Measurements from ENCODE around the gene TRIM62.
"Not testable (repeated sequence)": the region's sequence is repeated elsewhere in the genome, so short reads cannot be mapped to it uniquely, and the experiment has no call there.

The TRIM62 gene

DNA sequence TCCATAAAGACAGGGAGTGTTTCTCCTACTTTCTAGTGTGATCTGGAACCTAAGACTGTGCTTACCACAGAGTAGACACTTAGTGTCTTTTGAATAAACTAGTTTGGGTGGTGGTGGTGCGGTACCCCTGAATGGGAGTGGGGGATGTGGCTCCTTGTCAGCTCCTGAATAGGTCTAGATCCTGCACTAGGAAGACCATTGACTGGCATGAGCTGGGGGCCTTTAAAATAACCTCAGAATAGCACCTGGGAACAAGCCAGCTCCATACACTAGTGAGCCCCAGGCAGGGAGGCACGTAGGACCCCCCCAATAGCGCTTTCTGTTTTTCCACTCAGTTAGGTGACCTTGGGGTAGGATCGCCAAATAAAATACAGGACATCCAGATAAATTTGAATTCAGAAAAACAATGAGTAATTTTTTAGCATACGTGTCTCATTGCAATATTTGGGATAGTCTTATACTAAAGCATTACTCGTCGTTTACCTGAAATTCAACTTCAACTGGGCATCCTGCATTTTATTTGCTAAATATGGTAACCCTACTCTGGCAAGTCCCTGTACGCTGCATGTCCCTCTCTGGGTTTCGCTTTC lies 55.3 kb downstream of the TRIM62 start:
- peak overlapping the region; percentile 79 for H3K27ac ChIP-seq (ENCODE audit: low read depth, low read length)
- no peaks in the 10 kb centered on the region for H3K36me3 ChIP-seq (ENCODE audit: insufficient read depth, low read length)
- H3K27me3 ChIP-seq (ENCODE audit: control insufficient read depth in 1 of 2, insufficient read depth in 2 of 2, low read length in 2 of 2): no peaks in the 10 kb centered on the region
- no peaks in the 10 kb centered on the region for H3K9me3 ChIP-seq (ENCODE audit: low read length)
- H3K4me3 ChIP-seq (ENCODE audit: low read depth in 1 of 2, low read length in 2 of 2): peak overlapping the region; percentile 67 to 96
- peaks cover 20% of the 10 kb centered on the region for H3K4me1 ChIP-seq (ENCODE audit: insufficient read depth, low read length)
- H3K9ac ChIP-seq (ENCODE audit: low read length): peak overlapping the region; percentile 86

DNA sequence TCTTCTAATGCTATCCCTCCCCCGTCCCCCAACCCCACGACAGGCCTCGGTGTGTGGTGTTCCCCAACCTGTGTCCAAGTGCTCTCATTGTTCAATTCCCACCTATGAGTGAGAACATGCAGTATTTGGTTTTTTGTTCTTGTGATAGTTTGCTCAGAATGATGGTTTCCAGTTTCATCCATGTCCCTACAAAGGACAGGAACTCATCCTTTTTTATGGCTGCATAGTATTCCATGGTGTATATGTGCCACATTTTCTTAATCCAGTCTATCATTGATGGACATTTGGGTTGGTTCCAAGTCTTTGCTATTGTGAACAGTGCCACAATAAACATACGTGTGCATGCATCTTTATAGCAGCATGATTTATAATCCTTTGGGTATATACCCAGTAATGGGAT lies 57.2 kb downstream of the TRIM62 start:
- H3K27ac ChIP-seq (ENCODE audit: low read depth, low read length); H3K36me3 ChIP-seq (ENCODE audit: insufficient read depth, low read length); H3K9me3 ChIP-seq (ENCODE audit: low read length); H3K27me3 ChIP-seq (ENCODE audit: control insufficient read depth in 1 of 2, insufficient read depth in 2 of 2, low read length in 2 of 2); H3K4me3 ChIP-seq (ENCODE audit: low read depth in 1 of 2, low read length in 2 of 2); H3K9ac ChIP-seq (ENCODE audit: low read length): not testable (repeated sequence)
- peaks cover 20% of the 10 kb centered on the region for H3K4me1 ChIP-seq (ENCODE audit: insufficient read depth, low read length)

DNA sequence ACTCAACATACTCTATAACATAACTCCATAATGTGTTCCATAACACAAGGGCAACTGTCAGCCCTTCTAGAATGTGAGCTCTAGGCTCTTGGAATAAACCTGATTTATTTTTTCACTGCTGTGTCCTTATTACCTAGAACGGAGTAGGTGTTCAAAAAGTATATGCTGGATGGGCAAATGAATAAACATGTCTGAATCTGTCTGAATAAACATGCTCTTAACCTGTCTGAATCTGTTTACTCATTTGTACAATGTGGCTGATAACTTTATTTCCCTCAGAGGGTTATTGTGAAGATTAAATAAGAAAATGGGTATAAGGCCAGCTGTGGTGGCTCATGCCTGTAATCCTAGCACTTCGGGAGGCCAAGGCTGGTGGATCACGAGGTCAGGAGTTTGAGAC lies 58.6 kb downstream of the TRIM62 start:
- H3K4me1 ChIP-seq (ENCODE audit: insufficient read depth, low read length): peaks cover 17% of the 10 kb centered on the region
- H3K9me3 ChIP-seq (ENCODE audit: low read length): no peaks in the 10 kb centered on the region
- no peak overlapping the region for H3K4me3 ChIP-seq (ENCODE audit: low read depth in 1 of 2, low read length in 2 of 2)
- no peak overlapping the region for H3K27ac ChIP-seq (ENCODE audit: low read depth, low read length)
- no peaks in the 10 kb centered on the region for H3K36me3 ChIP-seq (ENCODE audit: insufficient read depth, low read length)
- no peaks in the 10 kb centered on the region for H3K27me3 ChIP-seq (ENCODE audit: control insufficient read depth in 1 of 2, insufficient read depth in 2 of 2, low read length in 2 of 2)
- H3K9ac ChIP-seq (ENCODE audit: low read length): no peak overlapping the region

- H3K27ac ChIP-seq (ENCODE audit: low read depth, low read length): no peak overlapping the region
Observed at GRCh38 chr1:33122483-33123178, 59.2 kb downstream of the TRIM62 start.

GRCh38 chr1:33121728-33122127 lies 60.1 kb downstream of the TRIM62 start:
- Histone ChIP-seq H3K27me3 (ENCODE audit: control insufficient read depth in 1 of 2, insufficient read depth in 2 of 2, low read length in 2 of 2) (no peaks in the 10 kb centered on the region), H3K9ac (ENCODE audit: low read length) (no peak overlapping the region), H3K36me3 (ENCODE audit: insufficient read depth, low read length) (no peaks in the 10 kb centered on the region), H3K4me3 (ENCODE audit: low read depth in 1 of 2, low read length in 2 of 2) (no peak overlapping the region), H3K9me3 (ENCODE audit: low read length) (no peaks in the 10 kb centered on the region), H3K4me1 (ENCODE audit: insufficient read depth, low read length) (peaks cover 9% of the 10 kb centered on the region), H3K27ac (ENCODE audit: low read depth, low read length) (no peak overlapping the region)

More at GRCh38 chr1:33122483-33123178, 59.2 kb downstream of the TRIM62 start:
- no peak overlapping the region for H3K9ac ChIP-seq (ENCODE audit: low read length)
- no peaks in the 10 kb centered on the region for H3K27me3 ChIP-seq (ENCODE audit: control insufficient read depth in 1 of 2, insufficient read depth in 2 of 2, low read length in 2 of 2)
- H3K9me3 ChIP-seq (ENCODE audit: low read length): no peaks in the 10 kb centered on the region
- H3K4me3 ChIP-seq (ENCODE audit: low read depth in 1 of 2, low read length in 2 of 2): no peak overlapping the region
- no peaks in the 10 kb centered on the region for H3K36me3 ChIP-seq (ENCODE audit: insufficient read depth, low read length)
- H3K4me1 ChIP-seq (ENCODE audit: insufficient read depth, low read length): peaks cover 11% of the 10 kb centered on the region

GRCh38 chr1:33120436-33121231 lies 61.2 kb downstream of the TRIM62 start:
- no peak overlapping the region for H3K4me3 ChIP-seq (ENCODE audit: low read depth in 1 of 2, low read length in 2 of 2)
- no peaks in the 10 kb centered on the region for H3K27me3 ChIP-seq (ENCODE audit: control insufficient read depth in 1 of 2, insufficient read depth in 2 of 2, low read length in 2 of 2)
- H3K36me3 ChIP-seq (ENCODE audit: insufficient read depth, low read length): no peaks in the 10 kb centered on the region
- no peaks in the 10 kb centered on the region for H3K9me3 ChIP-seq (ENCODE audit: low read length)
- H3K27ac ChIP-seq (ENCODE audit: low read depth, low read length): no peak overlapping the region
- no peak overlapping the region for H3K9ac ChIP-seq (ENCODE audit: low read length)
- no peaks in the 10 kb centered on the region for H3K4me1 ChIP-seq (ENCODE audit: insufficient read depth, low read length)

DNA sequence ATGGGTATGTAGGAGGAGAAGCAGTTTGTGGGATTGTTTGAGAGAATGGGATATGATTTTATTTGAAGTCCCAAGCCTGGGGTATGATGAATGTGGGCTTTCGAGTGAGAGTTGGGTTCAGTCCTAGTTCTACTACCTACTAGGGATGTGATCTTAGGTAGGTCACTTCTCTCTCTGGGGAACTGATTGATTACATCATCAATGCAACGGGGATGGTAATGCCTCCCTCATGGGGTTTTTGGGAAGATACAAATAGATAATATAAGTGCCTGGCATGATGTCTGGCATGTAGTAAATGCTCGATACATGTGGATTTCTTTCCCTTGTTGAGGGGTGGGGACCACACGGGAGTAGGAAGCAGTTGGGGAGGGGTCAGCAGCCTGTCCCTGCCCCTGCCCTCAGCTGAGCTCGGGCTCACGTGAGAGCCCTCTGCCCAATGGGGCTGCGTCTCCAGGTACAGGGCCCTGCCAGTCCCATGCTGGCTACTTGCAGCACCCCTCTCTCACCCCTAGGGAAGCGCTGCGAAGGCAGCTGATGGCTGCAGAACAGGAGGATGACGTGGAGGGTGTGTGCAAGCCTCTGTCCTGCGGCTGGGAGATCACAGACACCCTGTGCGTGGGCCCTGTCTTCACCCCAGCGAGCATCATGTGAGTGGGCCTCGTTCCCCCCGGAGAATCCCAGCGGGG lies 62.2 kb downstream of the TRIM62 start:
- Histone ChIP-seq H3K36me3 (ENCODE audit: insufficient read depth, low read length) (no peaks in the 10 kb centered on the region), H3K4me1 (ENCODE audit: insufficient read depth, low read length) (no peaks in the 10 kb centered on the region), H3K27me3 (ENCODE audit: control insufficient read depth in 1 of 2, insufficient read depth in 2 of 2, low read length in 2 of 2) (no peaks in the 10 kb centered on the region), H3K27ac (ENCODE audit: low read depth, low read length) (no peak overlapping the region), H3K9me3 (ENCODE audit: low read length) (no peaks in the 10 kb centered on the region), H3K4me3 (ENCODE audit: low read depth in 1 of 2, low read length in 2 of 2) (no peak overlapping the region), H3K9ac (ENCODE audit: low read length) (no peak overlapping the region)

DNA sequence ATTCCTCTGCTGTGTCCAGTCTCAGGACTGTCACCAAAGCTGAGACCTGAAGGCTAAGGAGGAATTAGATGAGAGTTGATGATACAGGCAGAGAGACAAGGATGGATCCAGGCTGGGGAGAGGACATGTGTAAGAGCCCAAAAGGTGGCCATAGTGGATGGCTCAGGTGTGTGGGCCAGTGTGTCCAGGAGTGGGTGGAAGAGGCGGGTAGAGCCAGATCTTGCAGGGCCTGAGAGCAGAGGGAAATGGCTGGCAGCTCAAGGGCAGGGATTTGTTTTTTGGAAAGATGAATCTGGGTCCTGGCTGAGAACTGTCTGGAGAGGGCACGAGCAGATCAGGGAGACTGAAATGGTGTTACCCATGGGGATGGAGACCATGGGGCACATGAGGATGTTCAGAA lies 62.8 kb downstream of the TRIM62 start:
- no peaks in the 10 kb centered on the region for H3K4me1 ChIP-seq (ENCODE audit: insufficient read depth, low read length)
- no peaks in the 10 kb centered on the region for H3K27me3 ChIP-seq (ENCODE audit: control insufficient read depth in 1 of 2, insufficient read depth in 2 of 2, low read length in 2 of 2)
- no peaks in the 10 kb centered on the region for H3K36me3 ChIP-seq (ENCODE audit: insufficient read depth, low read length)
- H3K4me3 ChIP-seq (ENCODE audit: low read depth in 1 of 2, low read length in 2 of 2): no peak overlapping the region
- H3K27ac ChIP-seq (ENCODE audit: low read depth, low read length): no peak overlapping the region
- H3K9me3 ChIP-seq (ENCODE audit: low read length): no peaks in the 10 kb centered on the region
- no peak overlapping the region for H3K9ac ChIP-seq (ENCODE audit: low read length)

GRCh38 chr1:33118274-33118673 lies 63.6 kb downstream of the TRIM62 start:
- Histone ChIP-seq H3K9me3 (ENCODE audit: low read length) (no peaks in the 10 kb centered on the region), H3K27ac (ENCODE audit: low read depth, low read length) (no peak overlapping the region), H3K4me3 (ENCODE audit: low read depth in 1 of 2, low read length in 2 of 2) (no peak overlapping the region), H3K36me3 (ENCODE audit: insufficient read depth, low read length) (no peaks in the 10 kb centered on the region), H3K9ac (ENCODE audit: low read length) (no peak overlapping the region), H3K27me3 (ENCODE audit: control insufficient read depth in 1 of 2, insufficient read depth in 2 of 2, low read length in 2 of 2) (no peaks in the 10 kb centered on the region), H3K4me1 (ENCODE audit: insufficient read depth, low read length) (no peaks in the 10 kb centered on the region)

GRCh38 chr1:33117440-33118085 lies 64.3 kb downstream of the TRIM62 start:
- H3K9ac ChIP-seq (ENCODE audit: low read length): no peak overlapping the region
- H3K9me3 ChIP-seq (ENCODE audit: low read length): no peaks in the 10 kb centered on the region
- no peak overlapping the region for H3K27ac ChIP-seq (ENCODE audit: low read depth, low read length)
- H3K36me3 ChIP-seq (ENCODE audit: insufficient read depth, low read length): no peaks in the 10 kb centered on the region
- no peak overlapping the region for H3K4me3 ChIP-seq (ENCODE audit: low read depth in 1 of 2, low read length in 2 of 2)
- no peaks in the 10 kb centered on the region for H3K4me1 ChIP-seq (ENCODE audit: insufficient read depth, low read length)
- H3K27me3 ChIP-seq (ENCODE audit: control insufficient read depth in 1 of 2, insufficient read depth in 2 of 2, low read length in 2 of 2): no peaks in the 10 kb centered on the region

GRCh38 chr1:33111965-33112364 lies 69.9 kb downstream of the TRIM62 start:
- Histone ChIP-seq H3K27ac (ENCODE audit: low read depth, low read length) (no peak overlapping the region), H3K4me1 (ENCODE audit: insufficient read depth, low read length) (no peaks in the 10 kb centered on the region), H3K9ac (ENCODE audit: low read length) (no peak overlapping the region), H3K4me3 (ENCODE audit: low read depth in 1 of 2, low read length in 2 of 2) (no peak overlapping the region), H3K27me3 (ENCODE audit: control insufficient read depth in 1 of 2, insufficient read depth in 2 of 2, low read length in 2 of 2) (no peaks in the 10 kb centered on the region), H3K9me3 (ENCODE audit: low read length) (no peaks in the 10 kb centered on the region), H3K36me3 (ENCODE audit: insufficient read depth, low read length) (no peaks in the 10 kb centered on the region)

All from muscle layer of colon (tissue), 2 donors.